ENCODE results near the gene MYH15.

The MYH15 gene

GRCh38 chr3:108469126-108469525 lies 41.3 kb downstream of the MYH15 start:
- DNase-seq (ENCODE audit: low read depth) = no peak

- no peak for DNase-seq (ENCODE audit: low read depth)
Observed at GRCh38 chr3:108468577-108468976, 41.8 kb downstream of the MYH15 start.

GRCh38 chr3:108462899-108463298 lies 47.5 kb downstream of the MYH15 start:
- DNase-seq (ENCODE audit: low read depth) = no peak

GRCh38 chr3:108461661-108462111 lies 48.7 kb downstream of the MYH15 start:
- DNase-seq (ENCODE audit: low read depth) = no peak

GRCh38 chr3:108459225-108459624 lies 51.2 kb downstream of the MYH15 start:
- no peak for DNase-seq (ENCODE audit: low read depth)

GRCh38 chr3:108455212-108455705 lies 55.1 kb downstream of the MYH15 start:
- DNase-seq (ENCODE audit: low read depth) = no peak

- DNase-seq (ENCODE audit: low read depth) = no peak
Observed at GRCh38 chr3:108453565-108453964, 56.8 kb downstream of the MYH15 start.

GRCh38 chr3:108450444-108450843 lies 60.0 kb downstream of the MYH15 start:
- no peak for DNase-seq (ENCODE audit: low read depth)

- DNase-seq (ENCODE audit: low read depth) = no peak
Observed at GRCh38 chr3:108448593-108448992, 61.8 kb downstream of the MYH15 start.

GRCh38 chr3:108447096-108447847 lies 63.1 kb downstream of the MYH15 start:
- DNase-seq (ENCODE audit: low read depth) = no peak

GRCh38 chr3:108442281-108442680 lies 68.1 kb downstream of the MYH15 start:
- DNase-seq (ENCODE audit: low read depth) = no peak

GRCh38 chr3:108441518-108441917 lies 68.9 kb downstream of the MYH15 start:
- no peak for DNase-seq (ENCODE audit: low read depth)

GRCh38 chr3:108441071-108441507 lies 69.3 kb downstream of the MYH15 start:
- no peak for DNase-seq (ENCODE audit: low read depth)

- DNase-seq (ENCODE audit: low read depth) = no peak
Observed at GRCh38 chr3:108438542-108438941, 71.9 kb downstream of the MYH15 start.

GRCh38 chr3:108437439-108437838 lies 73.0 kb downstream of the MYH15 start:
- no peak for DNase-seq (ENCODE audit: low read depth)

- DNase-seq (ENCODE audit: low read depth) = no peak
Observed at GRCh38 chr3:108433928-108434327, 76.5 kb downstream of the MYH15 start.

GRCh38 chr3:108432431-108432830 lies 78.0 kb downstream of the MYH15 start:
- DNase-seq (ENCODE audit: low read depth) = no peak

GRCh38 chr3:108430540-108430939 lies 79.9 kb downstream of the MYH15 start:
- DNase-seq (ENCODE audit: low read depth) = no peak

GRCh38 chr3:108428586-108428985 lies 81.8 kb downstream of the MYH15 start:
- no peak for DNase-seq (ENCODE audit: low read depth)

- DNase-seq (ENCODE audit: low read depth) = no peak
Observed at GRCh38 chr3:108420926-108421325, 89.5 kb downstream of the MYH15 start.

GRCh38 chr3:108416111-108416869 lies 94.1 kb downstream of the MYH15 start:
- DNase-seq (ENCODE audit: low read depth) = no peak

- DNase-seq (ENCODE audit: low read depth) = no peak
Observed at GRCh38 chr3:108415661-108416060, 94.7 kb downstream of the MYH15 start.

GRCh38 chr3:108414007-108414406 lies 96.4 kb downstream of the MYH15 start:
- no peak for DNase-seq (ENCODE audit: low read depth)

All from HS-27A (cell line).